ENCODE data around the gene ARMC2.
A peak's percentile ranks its signal among the peaks of the same experiment; 100 is the strongest.
"Not testable (repeated sequence)": the region's sequence is repeated elsewhere in the genome, so short reads cannot be mapped to it uniquely, and the experiment has no call there.

ARMC2 gene

DNA sequence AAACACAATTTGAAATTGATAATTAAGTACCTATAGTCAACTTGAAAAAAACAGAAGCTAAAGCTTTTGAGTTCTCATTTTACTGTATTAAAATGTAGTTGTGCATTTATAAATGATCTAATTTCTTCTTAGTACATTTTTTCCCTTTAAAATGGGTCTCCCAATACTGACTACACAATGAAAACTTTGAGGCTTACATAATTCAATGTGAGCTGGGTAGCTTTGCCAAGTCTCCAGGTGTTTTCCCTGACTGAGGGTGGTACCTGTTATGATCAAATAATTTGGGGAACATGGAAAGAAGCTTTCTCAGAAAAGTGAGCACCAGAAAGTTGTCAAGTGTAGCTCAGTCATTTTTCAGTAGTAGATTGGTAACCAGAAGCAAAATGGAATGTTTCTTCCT, 74.3 kb downstream of the ARMC2 start:
- DNase-seq, result no peak

DNA sequence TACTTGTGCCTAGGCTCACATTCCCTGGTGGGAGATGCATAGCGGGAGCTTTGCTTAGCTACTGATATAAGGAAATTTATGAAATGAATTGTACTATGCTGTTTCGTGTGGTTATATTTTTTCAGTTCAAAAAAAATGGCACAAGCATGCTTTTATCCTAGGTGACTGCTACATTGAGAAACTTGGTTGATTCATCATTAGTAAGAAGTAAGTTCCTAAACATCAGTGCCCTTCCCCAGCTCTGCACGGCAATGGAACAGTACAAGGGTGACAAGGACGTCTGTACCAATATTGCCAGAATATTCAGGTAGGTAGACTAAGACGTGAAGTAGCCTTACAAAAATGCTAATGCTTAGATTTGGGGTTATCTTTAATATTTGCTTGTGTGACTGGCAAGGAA, 79.7 kb downstream of the ARMC2 start:
- DNase-seq, result no peak

DNA sequence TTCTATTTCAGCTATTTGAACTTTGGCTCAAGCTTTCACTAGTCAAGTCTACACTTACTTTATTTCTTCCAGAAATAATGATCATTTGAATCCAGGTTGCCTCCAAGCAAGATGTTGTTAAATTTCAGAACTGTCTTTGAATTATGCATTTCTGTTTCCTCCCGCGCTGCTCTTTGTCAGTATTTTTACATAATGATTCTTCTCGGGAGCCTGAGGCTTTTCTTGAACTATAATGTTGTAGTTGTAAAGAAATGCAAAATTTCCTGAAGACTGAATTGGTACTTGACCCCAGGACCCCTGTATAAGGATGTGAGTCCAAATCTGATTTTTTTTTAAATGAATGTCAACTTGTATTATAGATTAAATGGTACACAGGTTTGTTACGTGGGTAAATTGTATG, 80.4 kb downstream of the ARMC2 start:
- DNase-seq, result no peak

DNA sequence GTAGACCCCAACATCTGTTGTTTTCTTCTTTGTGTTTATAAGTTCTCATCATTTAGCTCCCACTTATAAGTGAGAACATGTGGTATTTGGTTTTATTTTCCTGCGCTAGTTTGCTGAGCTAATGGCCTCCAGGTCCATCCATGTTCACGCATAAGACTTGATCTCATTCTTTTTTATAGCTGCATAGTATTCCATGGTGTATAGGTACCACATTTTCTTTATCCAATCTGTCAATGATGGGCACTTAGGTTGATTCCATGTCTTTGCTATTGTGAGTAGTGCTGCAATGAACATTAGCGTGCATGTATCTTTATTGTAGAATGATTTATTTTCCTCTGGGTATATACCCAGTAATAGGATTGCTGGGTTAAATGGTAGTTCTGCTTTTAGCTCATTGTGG, 82.9 kb downstream of the ARMC2 start:
- not testable (repeated sequence) for DNase-seq

DNA sequence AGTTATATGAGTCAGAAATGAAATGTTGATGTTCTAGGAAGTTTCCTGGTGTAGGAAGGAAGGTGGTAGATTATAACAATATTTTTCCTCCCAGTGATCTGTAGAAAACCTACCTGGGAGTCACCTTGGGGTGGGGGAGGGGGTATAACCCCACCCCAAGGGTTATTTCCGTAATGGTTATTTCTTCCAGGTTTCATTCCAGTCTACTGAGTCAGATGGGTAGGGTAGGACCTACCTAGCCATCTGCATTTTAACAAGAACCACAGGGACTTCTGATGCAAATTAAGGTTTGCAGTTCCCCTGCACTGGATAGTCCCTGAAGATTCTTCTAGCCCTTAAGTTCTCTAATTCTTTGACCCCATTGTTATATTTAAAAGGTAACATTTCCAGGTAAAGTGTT, 88.9 kb downstream of the ARMC2 start:
- DNase-seq, result no peak

DNA sequence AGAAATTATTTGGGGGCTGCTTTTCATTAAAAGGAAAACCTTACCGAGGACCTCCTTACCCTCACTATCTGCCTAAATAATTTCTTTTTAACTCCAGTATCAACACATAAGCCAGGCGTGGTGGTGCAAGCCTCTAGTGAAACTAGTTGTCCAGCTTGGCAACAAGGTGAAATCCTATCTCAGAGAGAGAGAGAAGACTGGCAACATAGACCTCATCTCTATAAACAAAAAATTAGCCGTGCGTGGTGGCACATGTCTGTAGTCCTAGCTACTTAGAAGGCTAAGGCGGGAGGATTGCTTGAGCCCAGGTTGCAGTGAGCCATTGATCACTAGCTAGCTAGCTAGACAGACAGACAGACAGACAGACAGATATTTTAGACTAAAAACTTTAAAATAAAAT, 92.5 kb downstream of the ARMC2 start:
- no peak for DNase-seq

DNA sequence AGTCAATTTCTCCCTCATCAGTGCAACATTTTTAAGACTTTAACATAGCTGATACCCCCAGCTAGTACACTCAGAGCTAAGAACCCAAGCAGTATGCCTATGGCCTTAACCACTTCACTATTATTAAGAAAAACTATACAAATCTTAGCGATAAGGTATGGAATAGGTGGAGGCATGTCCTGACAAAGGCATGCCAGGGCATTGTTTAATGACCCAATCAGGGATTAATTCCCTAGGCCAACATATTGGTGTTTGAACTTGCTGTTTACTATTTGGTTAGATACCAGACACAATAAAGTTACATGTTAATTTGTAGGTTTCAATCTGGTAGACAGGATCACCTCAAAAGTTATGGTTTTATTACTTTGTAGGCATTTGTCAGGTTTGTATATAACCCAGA, 93.1 kb downstream of the ARMC2 start:
- no peak for DNase-seq

DNA sequence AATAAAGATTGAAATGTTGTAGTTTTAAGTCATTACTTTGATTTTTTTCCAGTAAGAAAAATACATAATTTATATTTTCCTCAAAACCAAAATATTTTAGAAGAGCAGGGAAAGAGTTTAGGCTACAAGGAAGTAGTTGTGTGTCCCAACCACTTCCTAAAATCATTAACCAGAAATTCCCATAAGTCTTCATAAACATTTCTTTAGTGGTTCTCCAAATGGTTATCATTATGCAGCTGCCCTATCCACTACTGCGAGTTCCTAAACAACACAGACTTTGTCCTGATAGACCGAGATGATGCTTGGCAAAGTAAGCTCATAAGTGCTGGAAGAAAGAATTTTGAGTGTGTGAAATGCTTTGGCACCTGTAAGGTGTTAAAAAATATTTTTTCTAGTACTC, 93.6 kb downstream of the ARMC2 start:
- no peak for DNase-seq

DNA sequence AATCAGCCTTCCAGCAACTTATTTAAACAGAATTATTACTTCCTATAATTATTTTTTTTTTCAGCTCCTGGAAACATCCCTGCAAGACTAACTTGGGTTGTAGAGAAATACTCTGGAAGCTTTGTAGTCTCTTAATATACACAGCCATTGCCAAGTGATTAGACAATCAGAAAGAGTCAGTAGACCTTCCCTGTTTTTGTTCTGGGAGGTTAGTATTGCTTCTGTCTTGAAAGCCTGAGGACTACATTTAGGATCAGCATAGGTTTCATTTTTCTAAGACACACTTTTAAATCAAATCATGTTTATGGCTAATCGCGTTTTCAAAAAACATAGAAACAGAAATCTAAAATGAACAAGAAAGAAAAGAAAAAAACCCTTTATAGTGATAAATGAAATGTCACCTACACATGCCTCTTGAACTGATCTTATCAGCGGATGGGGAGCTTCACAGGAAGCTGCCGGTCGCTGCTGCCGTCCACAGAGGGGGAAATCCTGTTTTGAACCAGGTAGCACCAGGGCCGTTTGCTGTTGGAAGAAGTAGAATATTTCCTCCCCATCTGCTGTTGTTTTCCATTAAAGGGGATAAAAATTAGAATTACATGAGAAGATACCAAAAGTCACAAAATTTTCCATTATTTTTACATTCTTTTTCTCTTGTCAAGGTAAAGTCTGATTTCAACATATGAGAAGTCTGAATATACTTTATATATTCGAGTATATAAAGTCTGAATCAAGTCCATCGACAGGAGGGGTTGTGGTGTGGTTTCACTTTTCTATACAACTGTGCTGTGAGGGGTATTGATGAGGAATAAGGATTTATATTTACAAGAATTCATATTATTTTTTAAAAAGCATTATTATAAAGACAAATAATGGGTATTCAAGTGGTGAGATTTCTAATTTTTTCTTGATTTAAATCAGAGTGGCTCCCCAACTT, 94.6 kb downstream of the ARMC2 start:
- peak; percentile 80 for DNase-seq

DNA sequence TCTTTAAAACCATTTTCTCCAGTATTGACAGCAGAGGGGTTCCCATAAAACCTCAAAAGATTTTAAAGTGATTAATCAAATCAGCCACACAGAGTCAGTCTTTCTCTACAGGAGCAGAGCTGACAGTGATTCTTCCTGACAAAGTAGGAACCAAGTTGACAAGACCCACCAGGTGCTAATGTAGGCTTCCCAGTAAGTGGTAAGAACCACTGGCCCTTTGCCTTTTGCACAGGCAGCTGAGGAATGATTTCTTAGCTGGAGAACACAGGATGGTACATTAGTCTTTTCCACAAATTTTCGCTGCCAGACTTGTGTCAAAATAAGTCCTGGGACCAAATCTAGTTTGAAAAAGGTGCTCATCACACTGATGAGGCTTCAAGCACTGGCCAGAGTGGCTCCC, 95.8 kb downstream of the ARMC2 start:
- no peak for DNase-seq

DNA sequence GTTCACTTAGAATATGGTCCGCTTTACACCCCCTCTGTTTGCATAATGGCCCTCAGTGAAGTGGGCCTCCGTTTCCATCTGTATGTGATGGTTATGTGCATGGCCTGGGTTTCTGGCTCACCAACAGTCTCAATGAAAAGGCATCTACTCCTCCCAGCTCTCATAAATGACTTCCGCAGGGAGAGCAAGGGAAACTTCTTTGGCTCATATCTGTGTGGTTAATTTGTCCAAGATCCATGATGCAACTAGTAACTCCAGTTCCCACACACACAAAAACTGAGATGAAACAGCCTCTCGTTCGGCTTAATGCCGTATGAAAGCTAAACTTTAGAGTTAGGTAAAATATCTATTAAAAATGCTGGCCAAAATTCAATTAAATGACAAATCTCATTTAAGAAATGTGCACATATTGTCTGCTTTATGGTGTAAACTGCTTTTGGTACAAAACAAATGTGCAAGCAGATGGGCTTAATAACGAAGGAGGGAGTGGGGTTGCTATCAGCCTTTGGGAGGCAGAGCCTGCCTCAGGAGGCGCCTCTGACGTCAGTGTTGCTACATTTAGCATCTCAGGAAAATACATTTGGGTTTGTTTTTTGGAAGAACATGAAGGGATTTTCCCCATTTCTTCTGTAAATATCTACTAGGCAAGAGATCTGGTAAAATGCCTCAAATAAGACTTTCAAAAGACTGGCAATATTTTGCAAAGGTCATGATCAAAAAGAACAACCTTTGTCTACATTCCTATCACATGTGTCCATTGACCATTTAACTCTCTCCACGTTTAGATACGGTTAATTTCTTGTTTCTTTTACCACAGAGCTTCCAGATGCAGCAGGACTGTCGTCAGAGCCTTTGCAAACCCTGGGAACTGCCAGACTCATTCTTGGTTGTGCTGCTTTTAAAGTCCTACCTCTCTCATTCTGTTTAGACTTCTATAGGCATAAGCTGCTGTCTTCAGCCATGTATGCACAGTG, 96.8 kb downstream of the ARMC2 start:
- no peak for DNase-seq

DNA sequence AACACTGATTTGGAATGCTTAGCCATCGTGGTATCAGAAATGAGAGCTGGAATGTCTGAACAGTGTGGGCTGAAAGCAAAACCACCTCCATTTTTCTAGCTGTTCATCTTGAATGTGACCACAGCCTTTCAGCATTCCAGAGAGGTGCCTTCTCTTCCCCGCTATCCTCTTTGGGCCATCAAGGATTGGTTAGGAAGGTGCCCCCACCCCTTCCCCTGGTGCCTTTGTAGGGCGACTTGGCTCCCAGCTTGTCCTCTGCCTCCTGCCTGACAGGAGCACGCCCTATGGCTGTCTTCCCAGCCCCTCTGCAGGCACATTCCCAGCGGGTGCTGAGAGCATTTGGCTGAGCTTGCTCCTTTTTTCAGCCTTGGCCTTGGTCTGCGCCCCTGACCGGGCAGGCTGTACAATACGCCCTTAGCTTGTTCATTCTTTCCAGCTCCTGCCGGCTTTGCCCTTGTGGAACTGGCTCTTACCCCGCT, 97.5 kb downstream of the ARMC2 start:
- DNase-seq, result no peak

DNA sequence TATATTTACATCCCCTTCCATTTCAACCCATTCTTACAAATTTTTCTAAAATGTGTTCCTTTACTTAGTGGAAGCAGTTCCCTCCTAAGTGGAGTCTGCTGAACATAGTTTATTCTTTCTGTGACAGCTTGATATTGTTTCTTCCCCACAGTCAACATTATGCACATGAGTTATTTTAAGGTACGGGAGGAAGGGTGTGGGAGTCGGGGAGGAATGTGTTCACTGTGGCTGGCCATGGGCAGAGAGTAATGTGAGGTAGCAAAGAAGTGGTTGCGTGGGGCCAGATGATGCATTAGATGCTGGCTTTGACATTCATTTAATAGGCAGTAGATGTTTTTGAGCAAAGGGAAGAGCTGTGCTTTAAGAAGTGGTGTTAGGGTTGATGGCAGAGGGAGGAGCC, 98.5 kb downstream of the ARMC2 start:
- DNase-seq, result no peak

DNA sequence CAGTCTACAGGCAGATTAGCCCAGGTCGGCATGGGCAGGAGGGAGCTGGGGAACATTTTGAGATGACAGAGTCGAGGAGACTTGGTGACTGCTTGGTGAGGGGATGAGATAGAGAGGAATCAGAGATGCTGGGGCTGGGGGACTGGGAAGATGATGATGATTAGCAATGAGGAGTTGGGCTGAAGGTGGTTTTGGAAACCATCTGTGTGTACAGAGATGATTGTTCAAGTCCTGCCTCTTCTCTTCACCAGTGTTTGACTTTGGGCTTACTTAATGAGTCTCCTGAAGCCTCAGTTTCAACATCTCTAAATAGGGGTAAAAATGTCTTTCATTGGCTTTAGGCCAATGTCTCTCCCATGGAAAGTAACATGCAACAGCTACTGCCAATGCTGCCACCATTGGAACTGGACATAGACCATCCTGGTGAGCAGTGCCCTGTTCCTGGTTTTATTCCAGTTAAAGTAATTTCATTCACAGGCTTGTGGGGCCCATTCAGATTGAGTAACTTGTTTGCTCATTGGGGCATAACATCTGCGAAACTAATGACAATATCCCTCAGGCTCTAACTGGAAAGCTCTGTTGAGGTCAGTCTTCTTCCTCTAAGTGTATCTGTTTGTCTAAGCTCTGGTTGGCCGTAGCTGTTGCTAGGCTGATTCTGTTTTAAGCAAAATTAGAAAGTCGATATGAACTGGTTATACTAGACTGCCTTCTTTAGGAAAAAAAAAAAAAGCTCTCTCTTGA, 99.1 kb downstream of the ARMC2 start:
- DNase-seq, result no peak

DNA sequence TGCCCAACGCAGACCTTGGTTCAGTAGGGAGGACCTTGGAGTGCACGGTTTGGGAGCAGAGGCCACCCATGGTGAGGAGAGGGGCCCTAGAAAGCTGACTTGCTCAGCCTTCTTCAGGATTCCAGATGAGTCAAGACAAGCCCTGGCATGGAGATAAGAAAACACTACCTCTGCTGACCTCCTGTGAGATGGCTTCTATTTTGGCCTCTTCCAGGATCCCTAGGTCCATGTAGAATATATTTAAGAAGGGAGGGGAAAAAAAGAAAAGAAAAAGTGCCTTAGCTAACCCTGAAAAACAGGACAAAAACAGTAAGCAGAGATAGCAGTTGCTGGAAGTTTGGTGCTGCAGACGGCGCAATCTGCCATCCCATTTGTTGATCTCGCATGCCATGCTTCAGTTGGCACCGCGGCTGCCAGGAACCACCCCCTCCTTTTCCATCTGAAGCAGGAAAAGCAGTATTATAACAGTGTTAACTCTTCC, 100.0 kb downstream of the ARMC2 start:
- no peak for DNase-seq

DNA sequence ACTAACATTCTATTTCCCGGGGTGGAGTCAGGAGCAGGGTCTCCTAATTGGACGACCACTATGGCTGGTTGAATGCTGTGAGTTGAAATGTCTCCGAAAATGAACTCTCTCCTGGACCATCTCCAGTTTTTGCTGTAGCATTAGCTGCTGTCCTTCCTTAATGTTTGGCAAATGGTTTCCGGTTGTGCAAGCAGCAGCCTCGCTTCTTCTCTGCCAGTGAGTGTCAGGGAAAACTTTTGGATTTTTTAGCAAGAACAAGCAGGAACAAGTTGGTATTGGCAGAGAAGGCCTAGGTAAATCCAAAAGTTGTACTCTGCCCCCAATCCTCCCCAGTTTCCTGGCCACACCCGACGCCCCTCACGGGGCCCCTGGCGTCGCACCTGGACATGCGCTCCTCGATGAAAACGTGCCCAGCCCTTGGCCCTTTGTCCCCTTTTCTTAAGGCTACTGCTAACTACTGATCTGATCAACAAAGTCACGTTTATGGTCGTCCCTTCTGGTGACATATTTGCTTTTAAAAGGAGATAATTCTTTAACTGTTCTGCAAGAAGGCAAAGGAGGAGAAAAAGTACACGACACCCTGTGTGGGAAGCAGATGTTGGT, 103.2 kb downstream of the ARMC2 start:
- DNase-seq, result no peak

DNA sequence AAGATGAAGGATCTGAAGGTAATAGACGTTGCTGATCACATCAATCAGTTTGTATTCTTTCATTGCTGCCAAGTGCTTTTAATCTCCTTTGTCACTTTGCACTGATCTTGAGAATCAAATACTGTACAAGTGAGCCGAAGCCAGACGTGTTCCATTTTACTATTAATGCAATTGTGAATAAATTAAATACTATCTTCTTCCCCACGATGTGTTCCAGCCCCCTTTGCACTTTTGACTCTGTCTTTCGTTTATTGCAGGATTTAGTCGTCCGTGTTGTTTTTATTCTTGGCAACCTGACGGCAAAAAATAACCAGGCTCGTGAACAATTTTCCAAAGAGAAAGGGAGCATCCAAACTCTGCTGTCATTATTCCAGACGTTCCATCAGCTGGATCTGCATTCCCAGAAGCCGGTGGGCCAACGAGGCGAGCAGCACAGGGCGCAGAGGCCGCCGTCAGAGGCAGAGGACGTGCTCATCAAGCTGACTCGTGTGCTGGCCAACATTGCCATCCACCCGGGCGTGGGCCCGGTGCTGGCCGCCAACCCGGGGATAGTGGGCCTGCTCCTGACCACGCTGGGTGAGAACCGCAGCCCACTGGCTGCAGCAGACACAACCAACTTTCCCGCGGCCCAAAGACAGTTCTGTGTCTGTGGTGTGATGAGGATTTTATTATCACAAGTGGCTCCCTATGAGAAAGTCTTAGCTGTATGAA, 104.7 kb downstream of the ARMC2 start:
- DNase-seq, result no peak

DNA sequence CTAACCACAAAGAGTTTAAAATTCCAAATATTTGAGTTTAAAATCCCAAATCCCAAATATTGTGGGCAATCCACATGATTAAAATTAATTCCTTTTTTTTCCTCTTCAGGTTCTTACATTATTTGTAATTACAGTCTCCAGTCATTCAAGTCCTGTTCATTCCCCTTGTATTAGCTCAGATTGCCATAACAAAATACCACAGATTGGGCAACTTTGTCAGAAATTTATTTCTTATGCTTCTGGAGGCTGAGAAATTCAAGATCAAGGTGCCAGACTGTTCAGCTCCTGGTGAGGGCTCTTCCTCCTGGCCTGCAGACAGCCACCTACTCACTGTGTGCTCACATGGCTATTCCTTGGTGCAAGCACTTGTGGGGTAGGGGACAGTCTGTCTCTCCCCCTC, 105.5 kb downstream of the ARMC2 start:
- no peak for DNase-seq

DNA sequence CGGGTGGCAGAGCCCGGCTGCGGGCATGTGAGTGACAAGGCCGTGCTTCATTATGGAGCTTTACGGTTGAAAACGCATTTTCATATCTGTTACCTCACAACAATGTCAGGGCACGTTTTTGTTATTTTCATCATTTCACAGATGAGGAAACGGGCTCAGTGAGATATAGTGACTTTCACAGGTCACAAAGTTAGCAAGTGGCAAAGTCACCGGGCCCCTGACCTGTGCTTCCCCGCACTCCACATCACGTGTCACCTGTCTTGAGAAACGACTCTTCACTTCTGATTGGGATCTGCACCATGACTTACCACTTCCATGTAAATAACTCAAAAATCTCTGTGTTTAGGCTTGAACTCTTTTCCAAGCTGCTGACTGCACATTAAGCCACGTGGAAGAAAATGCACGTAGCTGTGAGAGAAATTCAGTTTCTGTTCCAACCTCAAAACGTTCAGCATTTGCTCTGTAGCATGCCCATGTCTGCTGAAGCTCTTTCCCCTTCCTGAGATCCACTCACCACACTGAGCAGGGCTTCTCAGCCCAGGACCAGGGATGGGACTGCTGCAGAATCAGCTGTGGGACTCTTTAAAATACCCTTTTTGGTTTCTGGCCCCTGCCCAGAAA, 107.2 kb downstream of the ARMC2 start:
- DNase-seq, result no peak

DNA sequence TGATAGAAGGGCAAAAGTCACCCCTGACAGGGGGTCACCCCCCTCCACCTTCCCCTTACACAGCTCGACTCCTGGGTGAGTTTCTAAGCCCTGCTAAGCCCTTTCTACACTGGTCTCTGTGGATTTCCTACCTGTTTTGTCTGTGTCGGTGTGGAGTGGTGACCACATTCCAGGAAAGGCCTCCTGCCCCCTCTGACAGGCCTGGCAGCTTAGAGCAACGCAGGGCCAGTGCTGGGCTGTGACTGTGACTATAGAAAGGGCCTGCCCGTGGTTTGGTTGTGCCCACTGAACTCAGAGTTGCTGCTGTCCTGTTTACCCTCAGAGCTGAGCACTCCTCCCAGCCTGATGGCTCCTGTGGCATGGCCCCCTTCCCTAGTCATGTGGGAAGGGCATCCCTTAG, 109.0 kb downstream of the ARMC2 start:
- DNase-seq, result no peak
